Peyer's patch (tissue), 4 donors: ENCODE data around the gene RAPH1. TPM values are rescaled to one million over a fixed set of nuclear protein-coding genes. Genes with fewer than 3 reads are reported as not detected.

Experiments used
- DNase-seq, 3 donors: peaks; one replicate each; pipeline ENCODE4 v3.0.0-alpha.2; 2017 to 2019
- H3K27ac ChIP-seq, 4 donors: fragments of 200-600 bp; sonication (generic); one replicate each; pipeline ENCODE4 v1.5.1; 2016 to 2019
- H3K27me3 ChIP-seq, 2 donors: fragments of 200-600 bp; sonication (generic); one replicate each; pipeline ENCODE4 v1.5.1; 2019
- H3K36me3 ChIP-seq, 3 donors: fragments of 200-600 bp; sonication (generic); one replicate each; pipeline ENCODE4 v1.5.1; 2016 to 2019
- H3K4me1 ChIP-seq, 4 donors: fragments of 200-600 bp; sonication (generic); one replicate each; pipeline ENCODE4 v1.5.1; 2016 to 2019
- H3K4me3 ChIP-seq, 4 donors: fragments of 200-600 bp; sonication (generic); 1 replicate in 3 of 4; 2 replicates in 1 of 4; pipeline ENCODE4 v1.5.1; 2016 to 2019; ENCODE audit warnings: mild to moderate bottlenecking in 1 of 4
- H3K9me3 ChIP-seq, 4 donors: fragments of 200-600 bp; sonication (generic); one replicate each; pipeline ENCODE4 v1.5.1; 2016 to 2019; ENCODE audit warnings: mild to moderate bottlenecking in 1 of 4
- POLR2A ChIP-seq, 2 donors: fragments of 450-650 bp; IDR thresholded peaks; one replicate each; pipeline ENCODE4 v1.5.1; 2017; ENCODE audit warnings: antibody characterized with exemption in 2 of 2, mild to moderate bottlenecking in 2 of 2, moderate library complexity in 2 of 2
- total RNA-seq, 4 donors: library from RNA; depleted of rRNA; stranded (reverse); fragments of >200 nt; gene quantifications; one replicate each; pipeline ENCODE4 v1.1.0, GENCODE V29; 2016
- TF ChIP-seq, protein P1 (sequence below), 6 experiments: fragments of 450-650 bp in 4 of 6; fragments of 200-600 bp in 2 of 6; sonication (generic) in 1 of 6; IDR thresholded peaks; one replicate each; pipeline ENCODE4 v1.5.1; 2017 to 2019; ENCODE audit warnings: antibody characterized with exemption in 6 of 6, mild to moderate bottlenecking in 3 of 6, moderate library complexity in 1 of 6

The RAPH1 gene
- total RNA-seq, 4 donors from 2014 or later, result 31.4 to 103 (median 45.9) TPM

DNA sequence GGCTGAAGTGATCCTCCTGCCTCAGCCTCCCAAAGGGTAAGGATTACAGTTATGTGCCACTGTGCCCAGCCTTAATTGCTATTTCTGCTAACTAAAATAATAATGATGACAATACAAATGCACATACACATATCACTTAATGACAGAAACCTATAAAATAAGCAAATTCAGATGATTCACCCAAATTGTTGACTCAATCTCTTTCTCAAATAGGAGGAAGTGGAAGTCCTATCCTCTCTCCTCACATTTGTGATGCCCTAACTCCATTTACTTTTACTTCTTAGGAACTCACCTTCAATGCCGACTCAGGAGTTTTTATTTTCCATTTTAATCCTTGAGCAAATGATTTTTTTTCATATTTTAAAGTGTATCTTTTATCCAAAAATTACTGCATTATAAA, 24.5 kb upstream of the RAPH1 start:
- no peak for TF ChIP-seq POLR2A (IDR thresholded peaks at IDR 0.05)
- TF ChIP-seq, protein P1, sequence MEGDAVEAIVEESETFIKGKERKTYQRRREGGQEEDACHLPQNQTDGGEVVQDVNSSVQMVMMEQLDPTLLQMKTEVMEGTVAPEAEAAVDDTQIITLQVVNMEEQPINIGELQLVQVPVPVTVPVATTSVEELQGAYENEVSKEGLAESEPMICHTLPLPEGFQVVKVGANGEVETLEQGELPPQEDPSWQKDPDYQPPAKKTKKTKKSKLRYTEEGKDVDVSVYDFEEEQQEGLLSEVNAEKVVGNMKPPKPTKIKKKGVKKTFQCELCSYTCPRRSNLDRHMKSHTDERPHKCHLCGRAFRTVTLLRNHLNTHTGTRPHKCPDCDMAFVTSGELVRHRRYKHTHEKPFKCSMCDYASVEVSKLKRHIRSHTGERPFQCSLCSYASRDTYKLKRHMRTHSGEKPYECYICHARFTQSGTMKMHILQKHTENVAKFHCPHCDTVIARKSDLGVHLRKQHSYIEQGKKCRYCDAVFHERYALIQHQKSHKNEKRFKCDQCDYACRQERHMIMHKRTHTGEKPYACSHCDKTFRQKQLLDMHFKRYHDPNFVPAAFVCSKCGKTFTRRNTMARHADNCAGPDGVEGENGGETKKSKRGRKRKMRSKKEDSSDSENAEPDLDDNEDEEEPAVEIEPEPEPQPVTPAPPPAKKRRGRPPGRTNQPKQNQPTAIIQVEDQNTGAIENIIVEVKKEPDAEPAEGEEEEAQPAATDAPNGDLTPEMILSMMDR (IDR thresholded peaks at IDR 0.05), result no peak
- DNase-seq, result no peak

DNA sequence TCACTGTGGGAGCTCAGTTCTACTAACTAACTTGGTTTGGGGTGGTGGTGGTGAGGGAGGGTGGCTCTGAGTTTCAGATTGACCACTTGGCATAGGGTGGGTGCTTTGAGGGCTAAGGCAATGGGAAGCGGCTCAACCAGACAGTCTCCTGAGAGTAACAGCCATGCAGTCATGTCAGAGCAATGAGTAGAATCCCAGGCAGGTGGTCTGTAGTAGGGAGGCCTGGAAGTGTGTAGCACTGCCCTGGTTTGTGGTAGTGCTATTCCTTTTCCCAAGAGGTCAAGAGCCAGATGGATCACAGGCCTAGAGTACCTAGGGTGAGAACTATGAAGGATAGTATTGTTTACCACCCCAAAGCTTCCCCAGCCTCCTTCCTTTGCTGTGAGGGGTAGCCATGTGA, 18.7 kb upstream of the RAPH1 start:
- no peak for TF ChIP-seq POLR2A (IDR thresholded peaks at IDR 0.05)
- TF ChIP-seq, protein P1 (IDR thresholded peaks at IDR 0.05), result no peak
- DNase-seq, result no peak
- Histone ChIP-seq H3K4me3 (no peak overlapping the region), H3K27me3 (no peaks in the 10 kb centered on the region), H3K4me1 (no peaks in the 10 kb centered on the region), H3K36me3 (no peaks in the 10 kb centered on the region), H3K27ac (no peak overlapping the region), H3K9me3 (no peaks in the 10 kb centered on the region)

More for the DNA sequence above, 24.5 kb upstream of the RAPH1 start:
- Histone ChIP-seq H3K9me3 (no peaks in the 10 kb centered on the region), H3K27ac (no peak overlapping the region), H3K4me1 (no peaks in the 10 kb centered on the region), H3K36me3 (no peaks in the 10 kb centered on the region), H3K27me3 (no peaks in the 10 kb centered on the region), H3K4me3 (no peak overlapping the region)

DNA sequence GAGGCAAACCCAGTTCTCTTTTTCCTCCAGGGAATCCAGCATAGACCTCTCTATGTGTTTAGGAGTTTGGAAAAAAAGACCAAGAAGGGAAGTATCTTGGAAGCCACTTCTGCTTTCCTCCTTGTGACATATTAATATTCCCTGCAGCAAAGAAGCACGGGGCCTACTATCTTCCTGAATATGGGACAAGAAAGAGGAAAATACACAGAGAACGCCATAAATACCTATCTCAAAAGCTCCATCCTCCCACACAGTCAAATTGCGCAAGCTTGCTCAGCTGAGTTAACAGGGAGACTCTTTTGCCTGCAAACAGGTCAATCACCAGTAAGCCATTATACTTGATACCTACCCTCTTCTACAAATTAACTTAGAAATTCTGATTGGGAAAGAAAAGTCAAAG, 16.7 kb upstream of the RAPH1 start:
- no peaks in the 10 kb centered on the region for H3K4me1 ChIP-seq
- H3K27me3 ChIP-seq, result no peaks in the 10 kb centered on the region
- H3K36me3 ChIP-seq, result no peaks in the 10 kb centered on the region
- no peaks in the 10 kb centered on the region for H3K9me3 ChIP-seq
- H3K27ac ChIP-seq, result no peak overlapping the region
- DNase-seq, result no peak
- H3K4me3 ChIP-seq, result no peak overlapping the region
- no peak for TF ChIP-seq POLR2A (IDR thresholded peaks at IDR 0.05)
- TF ChIP-seq, protein P1 (IDR thresholded peaks at IDR 0.05), result no peak

DNA sequence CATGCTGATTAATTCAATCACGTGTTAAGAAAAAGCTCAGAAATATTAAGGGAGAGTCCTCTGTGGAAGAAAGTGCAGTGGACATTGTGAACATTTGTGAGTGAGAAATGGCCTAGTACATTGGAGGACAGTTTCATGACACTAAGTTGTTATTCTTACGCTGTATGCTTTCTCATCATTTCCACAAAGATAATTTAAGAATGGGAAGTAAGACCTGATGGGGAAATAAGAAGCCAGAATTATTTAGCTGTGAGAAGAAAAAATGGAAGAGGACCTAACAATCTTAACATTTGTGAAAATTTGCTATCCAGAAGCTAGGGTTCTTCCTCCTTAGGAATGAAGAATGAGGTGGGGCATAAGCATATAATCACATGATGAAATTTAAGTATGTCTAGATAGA, 15.2 kb upstream of the RAPH1 start:
- no peak for DNase-seq
- H3K4me1 ChIP-seq, result no peaks in the 10 kb centered on the region
- H3K9me3 ChIP-seq, result no peaks in the 10 kb centered on the region
- H3K36me3 ChIP-seq, result no peaks in the 10 kb centered on the region
- no peak overlapping the region for H3K4me3 ChIP-seq
- H3K27ac ChIP-seq, result no peak overlapping the region
- TF ChIP-seq, protein P1 (IDR thresholded peaks at IDR 0.05), result no peak
- no peak for TF ChIP-seq POLR2A (IDR thresholded peaks at IDR 0.05)
- H3K27me3 ChIP-seq, result no peaks in the 10 kb centered on the region

DNA sequence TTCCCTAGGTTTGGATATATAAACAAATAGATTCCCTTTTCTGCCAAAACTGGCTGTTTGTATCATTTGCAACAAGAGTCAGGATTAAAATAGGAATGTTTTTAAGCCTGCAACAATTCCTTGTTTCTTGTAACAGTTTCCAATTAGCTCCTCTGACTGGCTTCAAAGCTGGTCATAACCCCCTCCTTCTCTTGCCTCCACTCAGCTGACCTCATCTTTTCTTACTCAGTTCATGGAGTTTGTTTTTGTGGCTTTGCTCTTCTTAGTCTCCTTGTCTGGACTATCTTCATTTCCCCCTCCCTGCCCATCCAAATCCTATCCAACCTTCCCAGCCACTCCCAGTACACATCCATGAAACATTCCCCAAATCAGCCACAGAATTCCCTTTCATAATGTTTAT, 14.3 kb upstream of the RAPH1 start:
- H3K4me3 ChIP-seq, result no peak overlapping the region
- no peaks in the 10 kb centered on the region for H3K36me3 ChIP-seq
- no peaks in the 10 kb centered on the region for H3K4me1 ChIP-seq
- no peak overlapping the region for H3K27ac ChIP-seq
- no peak for DNase-seq
- TF ChIP-seq, protein P1 (IDR thresholded peaks at IDR 0.05), result no peak
- H3K9me3 ChIP-seq, result no peaks in the 10 kb centered on the region
- no peaks in the 10 kb centered on the region for H3K27me3 ChIP-seq

DNA sequence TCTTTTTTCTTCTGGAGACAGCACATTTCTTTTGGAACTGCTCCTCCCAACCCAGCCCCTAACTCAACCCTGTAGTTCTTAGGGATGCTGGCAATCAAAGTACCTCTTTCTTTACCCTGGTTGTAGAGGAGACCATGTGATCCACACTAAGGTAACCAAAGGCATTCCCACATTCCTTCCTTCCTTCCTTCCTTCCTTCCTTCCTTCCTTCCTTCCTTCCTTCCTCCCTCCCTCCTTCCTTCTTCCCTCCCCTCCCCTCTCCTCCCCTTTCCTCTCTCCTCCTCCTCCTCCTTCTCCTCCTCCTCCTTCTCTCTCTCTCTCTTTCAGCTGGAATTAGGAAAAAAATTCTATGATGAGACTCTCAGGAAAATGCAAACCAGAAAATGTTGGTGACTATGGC, 13.8 kb upstream of the RAPH1 start:
- DNase-seq, result no peak
- Histone ChIP-seq H3K4me1 (no peaks in the 10 kb centered on the region), H3K36me3 (no peaks in the 10 kb centered on the region), H3K4me3 (no peak overlapping the region), H3K9me3 (no peaks in the 10 kb centered on the region), H3K27ac (no peak overlapping the region), H3K27me3 (no peaks in the 10 kb centered on the region)
- TF ChIP-seq, protein P1 (IDR thresholded peaks at IDR 0.05), result no peak
- TF ChIP-seq POLR2A (IDR thresholded peaks at IDR 0.05), result no peak
